ENCODE results near the gene WIZ.

WIZ gene

GRCh38 chr19:15444505-15445226 is 5.1 kb downstream of the WIZ start:
- DNase-seq = no peak

GRCh38 chr19:15443838-15444237 is 5.9 kb downstream of the WIZ start:
- no peak for DNase-seq

GRCh38 chr19:15443325-15443724 is 6.4 kb downstream of the WIZ start:
- no peak for DNase-seq

- DNase-seq = no peak
Measured at GRCh38 chr19:15442142-15442920, 7.4 kb downstream of the WIZ start.

GRCh38 chr19:15441317-15441716 is 8.4 kb downstream of the WIZ start:
- DNase-seq = no peak

- no peak for DNase-seq
Measured at GRCh38 chr19:15439821-15440641, 9.7 kb downstream of the WIZ start.

GRCh38 chr19:15439078-15439799 is 10.5 kb downstream of the WIZ start:
- no peak for DNase-seq

- DNase-seq = no peak
Measured at GRCh38 chr19:15438577-15438976, 11.2 kb downstream of the WIZ start.

- DNase-seq = no peak
Measured at GRCh38 chr19:15438124-15438496, 11.6 kb downstream of the WIZ start.

- DNase-seq = no peak
Measured at GRCh38 chr19:15437355-15438123, 12.2 kb downstream of the WIZ start.

- DNase-seq = no peak
Measured at GRCh38 chr19:15436826-15437110, 13.0 kb downstream of the WIZ start.

- no peak for DNase-seq
Measured at GRCh38 chr19:15436012-15436825, 13.5 kb downstream of the WIZ start.

- no peak for DNase-seq
Measured at GRCh38 chr19:15433519-15434069, 16.2 kb downstream of the WIZ start.

GRCh38 chr19:15432629-15433518 is 16.9 kb downstream of the WIZ start:
- DNase-seq = peak; percentile 81 to 91 (median 87)

- DNase-seq = no peak
Measured at GRCh38 chr19:15432018-15432494, 17.7 kb downstream of the WIZ start.

- DNase-seq = no peak
Measured at GRCh38 chr19:15431396-15432017, 18.2 kb downstream of the WIZ start.

- DNase-seq = no peak
Measured at GRCh38 chr19:15430526-15431120, 19.1 kb downstream of the WIZ start.

- no peak for DNase-seq
Measured at GRCh38 chr19:15429825-15430467, 19.8 kb downstream of the WIZ start.
